B cell (primary cell): ENCODE results near the gene RIMS3. TPM values are rescaled to one million over a fixed set of nuclear protein-coding genes. Genes with fewer than 3 reads are reported as not detected.

Experiments used
- ATAC-seq: fragments of 200-7000 bp; cut with Tn5 transposase; one replicate; pipeline ENCODE4 v1.10.0; 2021; ENCODE audit warnings: low read depth, mild to moderate bottlenecking, moderate number of reproducible peaks, moderate library complexity
- CTCF ChIA-PET: fragments of 350-600 bp; sonication (Branson Sonifier 250); formaldehyde crosslinking; loops from one replicate; lab custom pipeline; 2021; ENCODE audit warnings: antibody characterized with exemption, inconsistent platforms; lab: Charles Lee
- POLR2A ChIA-PET: fragments of 350-600 bp; sonication (Branson Sonifier 250); formaldehyde crosslinking; loops from one replicate; lab custom pipeline; 2021; ENCODE audit warnings: antibody characterized with exemption; lab: Charles Lee
- DNase-seq: peaks from one replicate; pipeline ENCODE4 v3.0.0; 2013
- H2AFZ ChIP-seq: 2 replicates; pipeline ENCODE4 v1.6.1; 2012; ENCODE audit warnings: mild to moderate bottlenecking, low read depth, low read length; ENCODE audit not compliant: insufficient read depth, poor library complexity, severe bottlenecking
- H3K27ac ChIP-seq, 2 donors: 1 replicate in 1 of 2; 2 replicates in 1 of 2; pipeline ENCODE4 v1.5.1; 2012 to 2013; ENCODE audit warnings: low read length in 2 of 2, mild to moderate bottlenecking in 2 of 2, moderate library complexity in 1 of 2
- H3K27me3 ChIP-seq, 4 experiments: fragments of 200-600 bp in 1 of 4; sonication (generic) in 1 of 4; replicated peaks in 1 of 4; 1 replicate in 2 of 4; 2 replicates in 2 of 4; pipeline versions ENCODE4 v1.6.1 to v1.7.0; 2013 to 2016; ENCODE audit warnings: low read length in 3 of 4, mild to moderate bottlenecking in 2 of 4, mixed read lengths in 1 of 4, moderate library complexity in 1 of 4; ENCODE audit not compliant: insufficient read depth in 4 of 4, control insufficient read depth in 3 of 4; ENCODE audit errors: control extremely low read depth in 1 of 4
- H3K36me3 ChIP-seq, 2 experiments: replicated peaks in 1 of 2; 1 replicate in 1 of 2; 2 replicates in 1 of 2; pipeline versions ENCODE4 v1.6.1 to v1.7.1; 2013; ENCODE audit warnings: low read length in 1 of 2; ENCODE audit not compliant: insufficient read depth in 2 of 2, control insufficient read depth in 1 of 2; ENCODE audit errors: control extremely low read depth in 1 of 2, extremely low read depth in 1 of 2
- H3K4me1 ChIP-seq, 2 donors: fragments of 200-600 bp in 1 of 2; sonication (generic) in 1 of 2; 1 replicate in 1 of 2; 2 replicates in 1 of 2; pipeline versions ENCODE4 v1.5.1 to v1.6.1; 2013 to 2017; ENCODE audit warnings: low read length in 2 of 2; ENCODE audit not compliant: control insufficient read depth in 2 of 2, insufficient read depth in 2 of 2
- H3K4me2 ChIP-seq: replicated peaks from 2 replicates; pipeline ENCODE3; 2012; ENCODE audit warnings: mild to moderate bottlenecking, low read depth, low read length; ENCODE audit not compliant: poor library complexity, severe bottlenecking
- H3K4me3 ChIP-seq, 5 experiments: fragments of 200-600 bp in 1 of 5; sonication (generic) in 1 of 5; 1 replicate in 3 of 5; 2 replicates in 2 of 5; pipeline versions ENCODE4 v1.5.1 to v1.7.0; 2011 to 2016; ENCODE audit warnings: low read length in 4 of 5, mild to moderate bottlenecking in 4 of 5, low read depth in 2 of 5, control low read depth in 1 of 5, moderate library complexity in 1 of 5; ENCODE audit not compliant: insufficient read depth in 1 of 5; ENCODE audit errors: control extremely low read depth in 1 of 5, extremely low read depth in 1 of 5
- H3K79me2 ChIP-seq: fragments of 200-600 bp; sonication (generic); one replicate; pipeline ENCODE4 v1.6.0; 2016; ENCODE audit warnings: low read length; ENCODE audit not compliant: control insufficient read depth, insufficient read depth
- H3K9ac ChIP-seq: fragments of 200-600 bp; sonication (generic); 2 replicates; pipeline ENCODE4 v1.6.1; 2017; ENCODE audit warnings: mild to moderate bottlenecking, low read length, moderate library complexity
- H3K9me3 ChIP-seq, 3 donors: one replicate each; pipeline versions ENCODE4 v1.6.1 to v1.7.1; 2013; ENCODE audit warnings: low read length in 2 of 3; ENCODE audit not compliant: control insufficient read depth in 2 of 3, insufficient read depth in 1 of 3; ENCODE audit errors: control extremely low read depth in 1 of 3
- H4K20me1 ChIP-seq: 2 replicates; pipeline ENCODE4 v1.6.0; 2012; ENCODE audit warnings: mild to moderate bottlenecking, low read length; ENCODE audit not compliant: insufficient read depth, control insufficient read depth, poor library complexity, severe bottlenecking
- H3K27ac Mint-ChIP-seq: one replicate; pipeline ENCODE4 v1.8.0; 2021; ENCODE audit warnings: mixed read lengths
- H3K27me3 Mint-ChIP-seq: one replicate; pipeline ENCODE4 v1.8.0; 2021; ENCODE audit warnings: mixed read lengths
- H3K4me1 Mint-ChIP-seq: one replicate; pipeline ENCODE4 v1.8.0; 2021; ENCODE audit warnings: mixed read lengths
- H3K4me3 Mint-ChIP-seq: one replicate; pipeline ENCODE4 v1.8.0; 2021; ENCODE audit warnings: mixed read lengths
- H3K9me3 Mint-ChIP-seq: one replicate; pipeline ENCODE4 v1.8.0; 2022; ENCODE audit warnings: mixed read lengths; ENCODE audit not compliant: insufficient read depth
- EZH2 ChIP-seq: IDR thresholded peaks from 2 replicates; pipeline ENCODE4 v1.6.1; 2012; ENCODE audit warnings: borderline replicate concordance, low read depth, mild to moderate bottlenecking, moderate library complexity, low read length; ENCODE audit not compliant: insufficient read depth, poor library complexity, severe bottlenecking
- WGBS: methylation state at CpG from one replicate; pipeline ENCODE4 v1.1.5; 2013; ENCODE audit warnings: missing lambda C conversion rate; ENCODE audit not compliant: insufficient coverage; 5-methylcytosine and 5-hydroxymethylcytosine counted together
- intact Hi-C: fragments of 100-400 bp; cut with micrococcal nuclease; formaldehyde crosslinking; loops from one replicate; pipeline ENCODE4 v1.10.0; 2022
- polyA plus RNA-seq: library from polyadenylated mRNA; depleted of rRNA; stranded (reverse); fragments of >200 nt; gene quantifications from 2 replicates; pipeline ENCODE4 v1.2.3, GENCODE V29; 2012
- total RNA-seq, 2 donors: library from RNA; stranded (reverse); fragments of 120-200 nt in 1 of 2; gene quantifications; 1 replicate in 1 of 2; 2 replicates in 1 of 2; pipeline versions ENCODE4 v1.2.3 to v1.2.4, GENCODE V29; 2013 to 2022
- TF ChIP-seq, protein P1 (sequence below): fragments of 200-600 bp; IDR thresholded peaks from one replicate; pipeline ENCODE4 v1.8.0; 2022; ENCODE audit warnings: antibody characterized with exemption, mild to moderate bottlenecking

The RIMS3 gene
- total and polyA plus RNA-seq, 2 donors (not counting 1 experiment from before 2014, with no cell fraction given) = 1.1 to 5.4 TPM

DNA sequence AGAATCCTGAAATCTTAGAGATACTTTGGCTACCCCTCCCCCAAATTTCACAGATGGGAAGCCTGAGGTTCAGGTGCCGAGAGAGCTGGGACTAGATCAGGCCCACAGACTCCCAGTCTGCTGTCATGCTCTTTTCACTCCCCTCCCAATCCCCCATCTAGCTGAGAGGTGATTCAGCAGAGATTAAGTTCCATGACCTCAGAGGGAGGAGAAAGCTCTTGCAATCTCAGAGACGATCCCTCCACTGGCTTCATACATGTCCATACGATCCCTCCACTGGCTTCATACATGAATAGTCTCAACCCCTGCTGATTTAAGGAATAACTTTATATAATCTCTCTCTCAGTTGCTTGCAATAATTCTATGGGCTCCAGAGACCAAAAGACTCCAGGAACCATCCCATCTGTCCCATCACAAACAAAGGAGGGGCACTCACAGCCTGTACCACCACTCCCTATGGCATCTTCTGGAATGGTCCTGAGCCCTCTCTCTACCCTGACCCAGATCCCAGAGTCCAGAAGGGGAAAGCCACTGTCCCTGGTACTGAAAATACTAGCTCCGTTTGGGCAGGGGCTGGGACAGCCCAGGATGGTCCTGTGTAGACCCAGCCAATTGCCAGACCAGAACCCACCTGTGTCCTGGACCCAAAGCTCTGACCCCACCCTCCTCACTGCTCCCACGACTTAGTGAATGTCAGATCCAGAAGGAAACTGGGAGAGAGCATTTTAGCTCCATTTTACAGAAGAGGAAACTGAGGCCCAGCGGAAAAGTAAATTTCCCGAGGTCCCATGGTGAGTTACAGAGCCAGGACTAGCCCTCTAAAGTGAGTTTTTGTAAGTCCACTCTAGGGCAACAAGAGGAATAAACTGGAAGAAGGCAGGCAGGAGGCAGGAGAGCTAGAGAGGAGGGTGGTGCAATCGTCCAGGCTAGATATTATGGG lies 27.1 kb downstream of the RIMS3 start:
- peaks cover 9% of the 10 kb centered on the region for H3K4me1 Mint-ChIP-seq
- no peaks in the 10 kb centered on the region for H3K9me3 Mint-ChIP-seq
- Histone ChIP-seq H3K9ac (no peak overlapping the region), H2AFZ (no peak overlapping the region), H3K4me3 (no peak overlapping the region), H3K79me2 (no peaks in the 10 kb centered on the region), H3K9me3 (peaks cover 0 to 9% (median 0%) of the 10 kb centered on the region in 3 donors), H3K36me3 (no peaks in the 10 kb centered on the region), H3K27ac (no peak overlapping the region), H3K4me1 (peaks cover 10 to 11% of the 10 kb centered on the region in 2 donors), H3K27me3 (no peaks in the 10 kb centered on the region), H4K20me1 (no peaks in the 10 kb centered on the region), H3K4me2 (no peak overlapping the region)
- WGBS = 92% methylated on average over 5 of the region's 8 CpGs
- CTCF ChIA-PET = interaction anchor here (0.6 kb wide), 1 partner anchor 840 kb away, joined by 5 read pairs; no protein-coding TSS in a partner anchor
- H3K4me3 Mint-ChIP-seq = no peak overlapping the region
- no peaks in the 10 kb centered on the region for H3K27me3 Mint-ChIP-seq
- TF ChIP-seq, protein P1, sequence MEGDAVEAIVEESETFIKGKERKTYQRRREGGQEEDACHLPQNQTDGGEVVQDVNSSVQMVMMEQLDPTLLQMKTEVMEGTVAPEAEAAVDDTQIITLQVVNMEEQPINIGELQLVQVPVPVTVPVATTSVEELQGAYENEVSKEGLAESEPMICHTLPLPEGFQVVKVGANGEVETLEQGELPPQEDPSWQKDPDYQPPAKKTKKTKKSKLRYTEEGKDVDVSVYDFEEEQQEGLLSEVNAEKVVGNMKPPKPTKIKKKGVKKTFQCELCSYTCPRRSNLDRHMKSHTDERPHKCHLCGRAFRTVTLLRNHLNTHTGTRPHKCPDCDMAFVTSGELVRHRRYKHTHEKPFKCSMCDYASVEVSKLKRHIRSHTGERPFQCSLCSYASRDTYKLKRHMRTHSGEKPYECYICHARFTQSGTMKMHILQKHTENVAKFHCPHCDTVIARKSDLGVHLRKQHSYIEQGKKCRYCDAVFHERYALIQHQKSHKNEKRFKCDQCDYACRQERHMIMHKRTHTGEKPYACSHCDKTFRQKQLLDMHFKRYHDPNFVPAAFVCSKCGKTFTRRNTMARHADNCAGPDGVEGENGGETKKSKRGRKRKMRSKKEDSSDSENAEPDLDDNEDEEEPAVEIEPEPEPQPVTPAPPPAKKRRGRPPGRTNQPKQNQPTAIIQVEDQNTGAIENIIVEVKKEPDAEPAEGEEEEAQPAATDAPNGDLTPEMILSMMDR = no peak
- no peak for TF ChIP-seq EZH2
- no peak for DNase-seq
- POLR2A ChIA-PET = no interaction called here
- H3K27ac Mint-ChIP-seq = no peak overlapping the region
- intact Hi-C loops = no loop called here
- ATAC-seq = no peak

DNA sequence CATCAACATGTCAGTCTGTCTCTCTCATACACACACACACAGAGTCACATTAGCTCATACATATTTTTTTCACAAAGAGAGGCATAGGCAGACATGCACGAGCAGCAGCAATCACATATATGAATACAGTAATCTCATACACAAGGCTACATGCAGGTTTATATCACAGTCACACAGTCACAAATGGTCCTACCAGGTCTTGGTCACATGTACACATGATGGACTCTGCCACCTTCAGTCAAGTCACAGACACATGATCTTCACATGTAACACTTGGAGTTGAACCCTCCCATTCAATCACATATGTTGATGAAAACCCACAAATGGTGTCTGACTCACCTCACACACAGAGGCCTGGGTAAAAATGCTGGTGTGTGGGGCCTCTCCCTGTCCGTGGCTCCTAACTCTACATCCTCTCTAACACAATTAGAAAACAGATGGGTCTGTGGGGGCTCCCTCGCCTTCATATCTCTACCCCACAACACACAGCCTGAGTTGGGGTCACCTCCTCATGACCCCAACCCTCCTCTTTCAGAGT lies 27.9 kb downstream of the RIMS3 start:
- WGBS = 100% methylated on average over 2 of the region's 3 CpGs
- TF ChIP-seq, protein P1 = no peak
- no peak for TF ChIP-seq EZH2
- Histone ChIP-seq H3K36me3 (no peaks in the 10 kb centered on the region), H3K4me1 (peaks cover 10 to 15% of the 10 kb centered on the region in 2 donors), H3K27ac (no peak overlapping the region), H3K9ac (no peak overlapping the region), H4K20me1 (no peaks in the 10 kb centered on the region), H3K79me2 (no peaks in the 10 kb centered on the region), H3K4me3 (no peak overlapping the region), H2AFZ (no peak overlapping the region), H3K27me3 (no peaks in the 10 kb centered on the region), H3K9me3 (peaks cover 0 to 9% (median 0%) of the 10 kb centered on the region in 3 donors), H3K4me2 (no peak overlapping the region)
- ChIA-PET CTCF (interaction anchor here (0.6 kb wide), 1 partner anchor 839 kb away, joined by 5 read pairs; no protein-coding TSS in a partner anchor), POLR2A (no interaction called here)
- intact Hi-C loops = no loop called here
- H3K27ac Mint-ChIP-seq = no peak overlapping the region
- no peak for DNase-seq
- ATAC-seq = no peak
- H3K4me3 Mint-ChIP-seq = no peak overlapping the region
- H3K4me1 Mint-ChIP-seq = peaks cover 12% of the 10 kb centered on the region
- H3K27me3 Mint-ChIP-seq = no peaks in the 10 kb centered on the region
- no peaks in the 10 kb centered on the region for H3K9me3 Mint-ChIP-seq
